Upper lobe of left lung (tissue), 6 donors: Measurements from ENCODE around the gene PARL. TPM values are rescaled to one million over a fixed set of nuclear protein-coding genes. Genes with fewer than 3 reads are reported as not detected.
"Not testable (repeated sequence)": the region's sequence is repeated elsewhere in the genome, so short reads cannot be mapped to it uniquely, and the experiment has no call there.

Experiments
- ATAC-seq, 2 donors: fragments of 200-7000 bp; cut with Tn5 transposase; one replicate each; pipeline ENCODE4 v1.9.1; 2022; ENCODE audit warnings: mild to moderate bottlenecking in 2 of 2, moderate library complexity in 2 of 2; ENCODE audit not compliant: low FRiP score in 2 of 2
- DNase-seq, 2 donors: peaks; one replicate each; pipeline ENCODE4 v3.0.0-alpha.2; 2019 to 2020
- H3K27ac ChIP-seq, 4 donors: fragments of 200-600 bp; sonication (generic); one replicate each; pipeline ENCODE4 v1.5.1; 2016 to 2019
- H3K27me3 ChIP-seq, 4 donors: fragments of 200-600 bp; sonication (generic); one replicate each; pipeline ENCODE4 v1.5.1; 2017 to 2019
- H3K36me3 ChIP-seq, 4 donors: fragments of 200-600 bp; sonication (generic); one replicate each; pipeline ENCODE4 v1.5.1; 2016 to 2019
- H3K4me1 ChIP-seq, 4 donors: fragments of 200-600 bp; sonication (generic); one replicate each; pipeline ENCODE4 v1.5.1; 2018 to 2019
- H3K4me3 ChIP-seq, 4 donors: fragments of 200-600 bp; sonication (generic); one replicate each; pipeline ENCODE4 v1.5.1; 2017 to 2019; ENCODE audit warnings: mild to moderate bottlenecking in 2 of 4, moderate library complexity in 1 of 4
- H3K9me3 ChIP-seq, 4 donors: fragments of 200-600 bp; sonication (generic); one replicate each; pipeline ENCODE4 v1.5.1; 2018 to 2019
- EP300 ChIP-seq, 4 donors: sonication (generic); formaldehyde crosslinking; IDR thresholded peaks; one replicate each; pipeline ENCODE4 v1.5.1; 2017; ENCODE audit warnings: antibody characterized with exemption in 4 of 4, control low read depth in 2 of 4
- POLR2A ChIP-seq, 4 donors: fragments of 450-650 bp; IDR thresholded peaks; one replicate each; pipeline ENCODE4 v1.5.1; 2016 to 2017; ENCODE audit warnings: antibody characterized with exemption in 4 of 4, mild to moderate bottlenecking in 2 of 4
- POLR2AphosphoS5 ChIP-seq, 2 donors: sonication (generic); formaldehyde crosslinking; IDR thresholded peaks; one replicate each; pipeline ENCODE4 v1.5.1; 2017; ENCODE audit warnings: antibody characterized with exemption in 2 of 2
- WGBS, 2 donors: methylation state at CpG; one replicate each; pipeline ENCODE4 v1.1.5; 2017 to 2018; 5-methylcytosine and 5-hydroxymethylcytosine counted together
- small RNA-seq, 4 donors: library from RNA; depleted of rRNA; stranded (forward); fragments of <200 nt; gene quantifications; one replicate each; pipeline ENCODE3, GENCODE V24; 2016
- total RNA-seq, 6 donors: library from RNA; depleted of rRNA in 4 of 6; stranded (reverse); fragments of >200 nt in 4 of 6; gene quantifications; one replicate each; pipeline versions ENCODE4 v1.1.0 to v1.2.1, GENCODE V29; 2016 to 2021
- TF ChIP-seq, protein P1 (sequence below), 6 experiments: fragments of 450-650 bp in 4 of 6; fragments of 200-600 bp in 2 of 6; sonication (generic) in 2 of 6; IDR thresholded peaks; one replicate each; pipeline ENCODE4 v1.5.1; 2016 to 2019; ENCODE audit warnings: antibody characterized with exemption in 6 of 6
- donor health status: DM: no; HTN: no; CAD: no; lungs with moderate emphysema.
- donor health status: DM: no; HTN: yes; CAD: no; lungs with severe emphysema.

PARL gene
- total RNA-seq, 6 donors from 2014 or later: 32.5 to 51.0 (median 40.5) TPM

DNA sequence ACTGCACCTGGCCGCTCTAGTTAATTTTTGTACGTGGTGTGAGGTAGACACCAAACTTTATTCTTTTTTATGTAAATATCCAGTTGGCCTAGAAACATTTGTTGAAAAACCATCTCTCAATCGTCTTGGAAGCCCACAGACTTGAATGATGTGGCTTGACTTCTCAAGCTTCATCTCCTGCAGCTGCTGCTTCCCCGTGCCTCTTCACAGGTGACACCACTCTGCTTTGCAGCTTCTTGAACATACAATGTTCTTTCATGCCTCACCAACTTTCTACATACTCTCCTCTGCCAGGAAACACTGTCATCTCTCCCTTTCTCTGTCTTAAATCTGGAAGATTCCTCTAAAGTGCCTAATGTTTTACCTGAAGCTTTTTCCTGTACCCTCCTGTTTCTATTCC, 94.9 kb downstream of the PARL start:
- Histone ChIP-seq H3K36me3 (peaks cover 16 to 88% (median 53%) of the 10 kb centered on the region in 4 donors), H3K27me3 (no peaks in the 10 kb centered on the region), H3K4me3 (no peak overlapping the region), H3K27ac (no peak overlapping the region), H3K4me1 (no peaks in the 10 kb centered on the region), H3K9me3 (no peaks in the 10 kb centered on the region)
- no peak for ATAC-seq
- TF ChIP-seq, protein P1, sequence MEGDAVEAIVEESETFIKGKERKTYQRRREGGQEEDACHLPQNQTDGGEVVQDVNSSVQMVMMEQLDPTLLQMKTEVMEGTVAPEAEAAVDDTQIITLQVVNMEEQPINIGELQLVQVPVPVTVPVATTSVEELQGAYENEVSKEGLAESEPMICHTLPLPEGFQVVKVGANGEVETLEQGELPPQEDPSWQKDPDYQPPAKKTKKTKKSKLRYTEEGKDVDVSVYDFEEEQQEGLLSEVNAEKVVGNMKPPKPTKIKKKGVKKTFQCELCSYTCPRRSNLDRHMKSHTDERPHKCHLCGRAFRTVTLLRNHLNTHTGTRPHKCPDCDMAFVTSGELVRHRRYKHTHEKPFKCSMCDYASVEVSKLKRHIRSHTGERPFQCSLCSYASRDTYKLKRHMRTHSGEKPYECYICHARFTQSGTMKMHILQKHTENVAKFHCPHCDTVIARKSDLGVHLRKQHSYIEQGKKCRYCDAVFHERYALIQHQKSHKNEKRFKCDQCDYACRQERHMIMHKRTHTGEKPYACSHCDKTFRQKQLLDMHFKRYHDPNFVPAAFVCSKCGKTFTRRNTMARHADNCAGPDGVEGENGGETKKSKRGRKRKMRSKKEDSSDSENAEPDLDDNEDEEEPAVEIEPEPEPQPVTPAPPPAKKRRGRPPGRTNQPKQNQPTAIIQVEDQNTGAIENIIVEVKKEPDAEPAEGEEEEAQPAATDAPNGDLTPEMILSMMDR (IDR thresholded peaks at IDR 0.05): no peak
- no peak for TF ChIP-seq POLR2A (IDR thresholded peaks at IDR 0.05)
- no peak for TF ChIP-seq POLR2AphosphoS5 (IDR thresholded peaks at IDR 0.05)
- no peak for TF ChIP-seq EP300 (IDR thresholded peaks at IDR 0.05)
- DNase-seq: no peak
- 93 to 94% methylated on average over 4 of the region's 4 CpGs for WGBS, 2 donors

DNA sequence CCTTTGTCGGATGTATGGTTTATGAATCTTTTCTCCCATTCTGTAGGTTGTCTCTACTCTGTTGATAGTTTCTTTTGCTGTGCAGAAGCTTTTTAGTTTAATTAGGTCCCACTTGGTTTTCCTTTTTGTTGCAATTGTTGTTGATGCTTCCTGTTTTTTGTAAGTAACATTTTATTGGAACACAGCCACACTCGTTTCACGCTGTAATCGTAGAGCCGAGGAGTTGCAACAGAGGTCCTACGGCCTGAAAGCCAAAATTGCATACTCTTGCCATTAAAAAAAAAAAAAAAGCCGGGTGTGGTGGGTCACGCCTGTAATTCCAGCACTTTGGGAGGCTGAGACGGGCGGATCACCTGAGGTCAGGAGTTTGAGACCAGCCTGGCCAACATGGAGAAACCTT, 100.2 kb downstream of the PARL start:
- Histone ChIP-seq H3K36me3 (peaks cover 9 to 77% (median 37%) of the 10 kb centered on the region in 4 donors), H3K27ac (peak overlapping the region in 1 of 4 donors; percentile 49), H3K4me1 (peaks cover 3 to 12% (median 8%) of the 10 kb centered on the region in 4 donors)
- H3K4me3 ChIP-seq, H3K9me3 ChIP-seq, H3K27me3 ChIP-seq: not testable (repeated sequence)
- DNase-seq: peak in 1 of 2 donors; percentile 40
- ATAC-seq: peak in 1 of 2 donors; percentile 31
- 64 to 74% methylated on average over 10 of the region's 10 CpGs for WGBS, 2 donors

DNA sequence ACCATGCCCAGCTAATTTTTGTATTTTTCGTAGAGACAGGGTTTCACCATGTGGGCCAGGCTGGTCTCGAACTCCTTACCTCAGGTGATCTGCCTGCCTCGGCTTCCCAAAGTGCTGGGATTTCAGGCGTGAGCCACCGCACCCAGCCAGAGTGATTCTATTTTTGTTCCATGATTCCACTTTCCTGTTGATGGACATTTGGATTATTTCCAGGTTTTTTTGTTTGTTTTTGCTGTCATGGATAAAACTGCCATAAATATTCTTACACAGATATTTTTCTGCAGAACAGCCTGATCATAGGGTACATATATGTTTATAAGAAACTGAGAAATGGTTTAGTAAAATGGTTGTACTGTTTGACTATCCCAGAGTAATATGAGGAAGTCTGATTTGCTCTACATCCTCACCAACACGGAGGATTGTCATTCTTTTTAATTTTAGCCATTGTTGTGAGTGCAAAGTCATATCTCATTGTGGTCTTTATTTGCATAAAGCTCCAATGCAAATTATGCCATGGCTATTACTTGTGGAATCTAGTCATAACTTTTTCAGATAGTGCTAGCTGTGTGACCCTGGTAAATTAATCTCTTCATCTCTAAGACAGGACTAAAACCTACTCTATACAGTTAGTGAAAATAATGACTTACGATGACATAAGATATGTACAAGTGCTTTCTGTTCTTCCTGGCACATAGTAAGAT, 102.0 kb downstream of the PARL start:
- Histone ChIP-seq H3K36me3 (peaks cover 10 to 82% (median 43%) of the 10 kb centered on the region in 4 donors), H3K4me1 (peaks cover 3 to 12% (median 8%) of the 10 kb centered on the region in 4 donors), H3K4me3 (no peak overlapping the region), H3K9me3 (no peaks in the 10 kb centered on the region), H3K27ac (no peak overlapping the region), H3K27me3 (no peaks in the 10 kb centered on the region)
- ATAC-seq (no peak), DNase-seq (no peak)
- no peak for TF ChIP-seq POLR2AphosphoS5 (IDR thresholded peaks at IDR 0.05)
- TF ChIP-seq, protein P1 (IDR thresholded peaks at IDR 0.05): no peak
- no peak for TF ChIP-seq EP300 (IDR thresholded peaks at IDR 0.05)
- TF ChIP-seq POLR2A (IDR thresholded peaks at IDR 0.05): no peak
- 73 to 75% methylated on average over 7 of the region's 7 CpGs for WGBS, 2 donors

DNA sequence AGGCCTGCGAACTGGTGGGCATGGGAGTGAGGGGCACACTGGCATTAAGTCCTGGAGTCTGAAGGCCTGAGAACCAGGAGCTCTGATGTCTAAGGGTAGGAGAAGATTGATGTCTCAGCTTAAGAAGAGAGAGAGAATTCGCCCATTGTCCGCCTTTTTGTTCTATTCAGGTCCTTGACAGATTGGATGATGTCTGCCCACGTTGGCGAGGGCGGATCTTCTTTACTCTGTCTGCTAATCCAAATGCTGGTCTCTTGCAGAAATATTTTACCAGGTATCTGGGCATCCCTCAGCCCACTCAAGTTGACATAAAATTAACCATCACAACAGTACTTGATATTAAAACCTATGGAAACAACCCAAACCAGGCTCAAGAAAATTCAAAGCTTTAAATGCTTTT, 103.4 kb downstream of the PARL start:
- ATAC-seq: no peak
- no peaks in the 10 kb centered on the region for H3K27me3 ChIP-seq
- TF ChIP-seq POLR2AphosphoS5 (IDR thresholded peaks at IDR 0.05): no peak
- TF ChIP-seq POLR2A (IDR thresholded peaks at IDR 0.05): no peak
- TF ChIP-seq, protein P1 (IDR thresholded peaks at IDR 0.05): no peak
- TF ChIP-seq EP300 (IDR thresholded peaks at IDR 0.05): no peak
- H3K4me1 ChIP-seq: peaks cover 3 to 12% (median 8%) of the 10 kb centered on the region in 4 donors
- no peak for DNase-seq
- WGBS, 2 donors: 95 to 96% methylated on average over 6 of the region's 6 CpGs
- no peak overlapping the region for H3K4me3 ChIP-seq
- H3K27ac ChIP-seq: no peak overlapping the region
- no peaks in the 10 kb centered on the region for H3K9me3 ChIP-seq
- peaks cover 6 to 82% (median 42%) of the 10 kb centered on the region in 4 donors for H3K36me3 ChIP-seq

DNA sequence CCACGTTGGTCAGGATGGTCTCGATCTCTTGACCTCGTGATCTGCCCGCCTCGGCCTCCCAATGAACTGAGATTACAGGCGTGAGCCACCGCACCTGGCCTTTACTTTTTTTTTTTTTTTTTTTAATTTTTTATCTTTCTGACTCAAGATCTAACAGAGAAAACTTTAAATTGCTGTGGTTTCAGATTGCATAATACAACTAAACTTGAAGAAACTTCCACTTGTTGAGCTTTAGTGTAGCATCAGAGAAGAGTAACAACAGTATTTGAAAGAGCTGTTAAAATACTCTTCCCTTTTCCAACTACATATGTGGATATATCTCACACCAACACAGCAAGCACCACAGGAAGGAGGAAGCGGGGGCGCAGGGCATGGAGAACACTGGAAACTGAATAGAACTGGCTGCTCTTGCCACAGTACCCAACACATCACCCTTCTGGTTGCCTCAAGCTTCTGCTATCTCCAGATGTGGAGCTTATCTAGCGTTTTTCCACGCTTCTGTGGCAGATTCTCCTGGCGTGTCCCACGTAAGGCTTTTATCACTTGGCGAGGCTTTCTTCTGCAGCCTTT, 104.7 kb downstream of the PARL start:
- Histone ChIP-seq H3K4me1 (peaks cover 3 to 12% (median 8%) of the 10 kb centered on the region in 4 donors), H3K4me3 (no peak overlapping the region), H3K9me3 (no peaks in the 10 kb centered on the region), H3K36me3 (peaks cover 4 to 87% (median 46%) of the 10 kb centered on the region in 4 donors), H3K27ac (no peak overlapping the region), H3K27me3 (no peaks in the 10 kb centered on the region)
- peak in 1 of 2 donors; percentile 66 for DNase-seq
- 80 to 84% methylated on average over 14 of the region's 14 CpGs for WGBS, 2 donors
- peak in 1 of 2 donors; percentile 71 for ATAC-seq
- no peak for TF ChIP-seq POLR2AphosphoS5 (IDR thresholded peaks at IDR 0.05)
- no peak for TF ChIP-seq POLR2A (IDR thresholded peaks at IDR 0.05)
- TF ChIP-seq EP300 (IDR thresholded peaks at IDR 0.05): no peak
- TF ChIP-seq, protein P1 (IDR thresholded peaks at IDR 0.05): no peak

Small RNAs within 50 kb of the gene (small RNA-seq; reads per million reads assigned to genes)
- 0 reads per million in 4 donors for gene MIR4448

Other genes starting within 250 kb of the PARL start
- gene KLHL24, start 249.3 kb downstream of the PARL start, total RNA-seq: 100 to 1,000 TPM in 3 of 6 donors, 10 to 100 TPM in 3; 63.5 to 181 (median 104) TPM
- gene YEATS2, start 187.1 kb downstream of the PARL start, total RNA-seq: 10 to 100 TPM; 23.9 to 65.0 (median 41.2) TPM
- gene MAP6D1, start 59.3 kb downstream of the PARL start, total RNA-seq: 1 to 10 TPM in 4 of 6 donors, under 1 TPM in 1, not detected in 1; 0.89 to 2.8 (median 2.1) TPM
- gene ABCC5, start 133.0 kb upstream of the PARL start, total RNA-seq: 100 to 1,000 TPM in 1 of 6 donors, 10 to 100 TPM in 5; 13.2 to 107 (median 27.1) TPM
- not detected for gene HTR3D, start 146.9 kb upstream of the PARL start, total RNA-seq
- gene HTR3C, start 168.2 kb upstream of the PARL start, total RNA-seq: 1 to 10 TPM in 2 of 6 donors, under 1 TPM in 2, not detected in 2; 0.23 to 2.4 (median 1.5) TPM
- gene HTR3E, start 212.2 kb upstream of the PARL start, total RNA-seq: not detected